K562 (cell line): ENCODE results near the gene ORM1. TPM values are rescaled to one million over a fixed set of nuclear protein-coding genes. Genes with fewer than 3 reads are reported as not detected.

ENCODE experiments used
- ATAC-seq: fragments of 200-7000 bp; cut with Tn5 transposase; 3 replicates; pipeline ENCODE4 v1.9.1; 2020; ENCODE audit warnings: moderate library complexity
- BruUV-seq: library from RNA; stranded (reverse); fragments of 400-500 nt; replicated peaks from 2 replicates; lab custom pipeline; 2021; lab: Mats Ljungman, UMichigan
- CTCF ChIA-PET: fragments of 300-600 bp; formaldehyde crosslinking; extraction: SDS; loops from one replicate; lab custom pipeline; 2021; ENCODE audit warnings: low intra/inter-chr PET ratio; lab: Yijun Ruan, JAX
- POLR2A ChIA-PET: fragments of 300-600, 350-650 bp; sonication (Branson Sonifier 250); formaldehyde crosslinking; extraction: SDS; loops from one replicate; lab custom pipeline; 2021; ENCODE audit warnings: antibody characterized with exemption, inconsistent platforms; lab: Yijun Ruan, JAX
- DNase-seq, 4 experiments: peaks; one replicate each; pipeline versions ENCODE4 v3.0.0 to v3.0.0-alpha.2; 2011 to 2018; ENCODE audit warnings: low spot score in 3 of 4, mixed read lengths in 3 of 4; ENCODE audit errors: extremely low read depth in 1 of 4
- FAIRE-seq: peaks from 2 replicates; lab custom pipeline; 2011; peaks lifted over from hg19 to GRCh38; lab: Jason Lieb, UNC
- H2AFZ ChIP-seq: 2 replicates; pipeline ENCODE4 v1.6.0; 2011; ENCODE audit warnings: low read depth, low read length, control low read depth, inconsistent platforms
- H3K27ac ChIP-seq: fragments of 200-600 bp; 3 replicates; pipeline ENCODE4 v1.8.0; 2011; ENCODE audit warnings: low read depth, mild to moderate bottlenecking, control low read depth, inconsistent platforms, low read length, moderate library complexity, mixed read lengths; ENCODE audit errors: extremely low read depth
- H3K27me3 ChIP-seq, 2 experiments: fragments of 300-600 bp in 1 of 2; 2 replicates in 1 of 2; 3 replicates in 1 of 2; pipeline versions ENCODE4 v1.6.0 to v1.8.0; 2011; ENCODE audit warnings: inconsistent platforms in 2 of 2, low read length in 2 of 2, mild to moderate bottlenecking in 1 of 2, mixed read lengths in 1 of 2, moderate library complexity in 1 of 2; ENCODE audit not compliant: control insufficient read depth in 2 of 2, insufficient read depth in 2 of 2
- H3K36me3 ChIP-seq: fragments of 300-600 bp; 3 replicates; pipeline ENCODE4 v1.8.0; 2011; ENCODE audit warnings: mild to moderate bottlenecking, low read length, inconsistent platforms; ENCODE audit not compliant: control insufficient read depth, insufficient read depth
- H3K4me1 ChIP-seq, 2 experiments: fragments of 200-600 bp in 1 of 2; replicated peaks in 1 of 2; 2 replicates in 1 of 2; 3 replicates in 1 of 2; pipeline versions ENCODE4 v1.5.1 to v1.8.0; 2011; ENCODE audit warnings: inconsistent platforms in 2 of 2, low read length in 2 of 2, mild to moderate bottlenecking in 1 of 2, mixed read lengths in 1 of 2, moderate library complexity in 1 of 2; ENCODE audit not compliant: control insufficient read depth in 2 of 2, insufficient read depth in 2 of 2
- H3K4me2 ChIP-seq: 2 replicates; pipeline ENCODE4 v1.6.1; 2011; ENCODE audit warnings: low read length, control low read depth, inconsistent platforms, mixed read lengths; ENCODE audit not compliant: insufficient read depth
- H3K4me3 ChIP-seq: fragments of 200-600 bp; sonication (generic), shearing (Covaris generic); 2 replicates; pipeline ENCODE4 v1.5.1; 2016; ENCODE audit warnings: control low read depth, inconsistent platforms
- H3K79me2 ChIP-seq: fragments of 200-600 bp; 3 replicates; pipeline ENCODE4 v1.8.0; 2011; ENCODE audit warnings: low read length, inconsistent platforms; ENCODE audit not compliant: control insufficient read depth, insufficient read depth
- H3K9ac ChIP-seq, 2 experiments: 2 replicates each; pipeline versions ENCODE4 v1.6.0 to v1.6.1; 2011; ENCODE audit warnings: low read depth in 2 of 2, low read length in 2 of 2, control low read depth in 1 of 2, inconsistent platforms in 1 of 2, mild to moderate bottlenecking in 1 of 2, mixed read lengths in 1 of 2; ENCODE audit not compliant: insufficient read depth in 1 of 2
- H3K9me1 ChIP-seq: one replicate; pipeline ENCODE4 v1.6.0; 2011; ENCODE audit warnings: inconsistent platforms, mild to moderate bottlenecking, low read length, moderate library complexity; ENCODE audit not compliant: control insufficient read depth, insufficient read depth
- H3K9me3 ChIP-seq: replicated peaks from 2 replicates; pipeline ENCODE4 v1.5.1; 2011; ENCODE audit warnings: low read depth, low read length, inconsistent platforms; ENCODE audit not compliant: control insufficient read depth, insufficient read depth
- H4K20me1 ChIP-seq: replicated peaks from 2 replicates; pipeline ENCODE4 v1.6.1; 2011; ENCODE audit warnings: low read length, inconsistent platforms, mixed read lengths; ENCODE audit not compliant: control insufficient read depth, insufficient read depth
- ADNP ChIP-seq: fragments of 200-800 bp; sonication (Bioruptor generic); IDR thresholded peaks from 2 replicates; pipeline ENCODE4 v1.6.1; 2016; ENCODE audit warnings: missing genetic modification characterization, missing compliant biosample characterization
- CBFA2T2 ChIP-seq: fragments of 450-650 bp; conservative IDR thresholded peaks from 2 replicates; pipeline ENCODE4 v1.6.1; 2017; ENCODE audit warnings: mild to moderate bottlenecking
- FOXK1 ChIP-seq: sonication (generic); formaldehyde crosslinking; IDR thresholded peaks from 2 replicates; pipeline ENCODE4 v1.8.0; 2022; ENCODE audit warnings: missing genetic modification reagents, mild to moderate bottlenecking, borderline replicate concordance
- POLR2G ChIP-seq: fragments of 200-400 bp; formaldehyde crosslinking; IDR thresholded peaks from 2 replicates; pipeline ENCODE4 v1.6.1; 2017; ENCODE audit warnings: low read depth, mild to moderate bottlenecking, antibody characterized with exemption, low read length, moderate library complexity
- RBM22 ChIP-seq: fragments of 200-400 bp; formaldehyde crosslinking; IDR thresholded peaks from 2 replicates; pipeline ENCODE4 v1.6.1; 2018; ENCODE audit warnings: low read length, low read depth; ENCODE audit not compliant: poor library complexity, severe bottlenecking
- WGBS: fragments of 100-300 bp; shearing (Covaris generic); methylation state at CpG from one replicate; pipeline ENCODE4 v1.1.6; 2016; ENCODE audit warnings: low coverage, mixed read lengths; ENCODE audit not compliant: insufficient coverage; ENCODE audit errors: missing lambda C conversion rate; 5-methylcytosine and 5-hydroxymethylcytosine counted together
- in situ Hi-C: fragments of 300-500 bp; cut with MboI; formaldehyde crosslinking; loops from 4 replicates; pipeline ENCODE4 v1.15.0; 2018; ENCODE audit warnings: inconsistent platforms, mixed read lengths
- intact Hi-C: fragments of 100-400 bp; cut with micrococcal nuclease; formaldehyde crosslinking; loops from 2 replicates; pipeline ENCODE4 v1.14.2; 2022
- polyA plus RNA-seq, 8 experiments: library from polyadenylated mRNA; depleted of rRNA in 4 of 8; stranded (reverse) in 5 of 8; unstranded in 3 of 8; fragments of >200 nt; fragmentation: Nextera tagmentation in 2 of 8; fragmentation: Illumina TruSeq in 1 of 8; extraction: Ambion mirVana in 2 of 8; extraction: Trizol in 1 of 8; gene quantifications; 2 replicates each; pipeline versions ENCODE4 v1.2.1 to v1.2.3, GENCODE V29; 2011 to 2014; ENCODE audit warnings: inconsistent platforms in 1 of 8, missing spikeins in 1 of 8
- total RNA-seq, 7 experiments: library from RNA; depleted of rRNA in 6 of 7; stranded (reverse); fragments of >200 nt in 6 of 7; fragmentation: Illumina TruSeq in 2 of 7; extraction: Trizol in 2 of 7; gene quantifications; 2 replicates each; pipeline versions ENCODE4 v1.2.1 to v1.2.3, GENCODE V29; 2011 to 2021; ENCODE audit warnings: low replicate concordance in 1 of 7

The ORM1 gene
- total and polyA plus RNA-seq, 9 of the 15 experiments (the other 6 are each of a cell fraction or from before 2014, with no cell fraction given): 2.9 TPM; not detected in 8

DNA sequence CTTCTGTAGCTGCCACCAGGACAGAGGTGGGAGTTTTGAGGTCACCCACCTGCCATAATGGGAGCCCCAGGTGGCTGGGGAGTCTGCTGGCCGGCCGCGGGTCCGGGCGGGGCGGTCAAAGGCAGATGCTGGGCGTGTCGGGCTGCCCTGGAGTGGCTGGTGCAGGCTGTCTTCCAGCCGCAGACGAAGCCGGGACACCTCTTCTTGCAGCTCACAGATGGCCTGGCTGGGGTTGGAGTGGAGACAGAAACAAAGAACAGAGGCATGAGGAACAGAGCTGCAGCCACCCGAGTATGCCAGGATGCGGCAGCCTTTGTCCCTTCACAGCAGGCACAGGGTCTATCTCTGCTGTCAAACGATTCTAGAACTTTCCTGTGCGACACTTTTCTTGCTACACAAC lies 24.8 kb downstream of the ORM1 start:
- WGBS: 81% methylated on average over 15 of the region's 15 CpGs
- POLR2A ChIA-PET: interaction anchor here (0.7 to 1.3 kb wide), 2 partner anchors 11 to 197 kb away, joined by 3 to 4 read pairs; no protein-coding TSS in a partner anchor
- Histone ChIP-seq H3K9ac (no peak overlapping the region), H4K20me1 (0 out of 2 replicates have a peak, but pooled peaks cover 4% of the 10 kb centered on the region), H3K4me1 (peaks cover 13 to 14% of the 10 kb centered on the region in 2 experiments; a peak in 4 of 5 replicates), H3K27ac (no peak overlapping the region), H3K4me3 (no peak overlapping the region), H3K4me2 (no peak overlapping the region), H3K9me3 (no peaks in the 10 kb centered on the region), H3K27me3 (no peaks in the 10 kb centered on the region), H3K36me3 (peaks cover 20% of the 10 kb centered on the region; the same call in 2 of the 3 replicates), H2AFZ (no peak overlapping the region), H3K9me1 (no peaks in the 10 kb centered on the region), H3K79me2 (no peaks in the 10 kb centered on the region)
- ATAC-seq (no peak), DNase-seq (no peak), FAIRE-seq (no peak)
- BruUV-seq: no TSS peak
- in situ Hi-C loops: no loop called here
- intact Hi-C loops: no loop called here
- CTCF ChIA-PET: no interaction called here
- TF ChIP-seq RBM22: peak; percentile 24
- TF ChIP-seq CBFA2T2: no peak
- no peak for TF ChIP-seq ADNP
- TF ChIP-seq POLR2G: peak; percentile 63

DNA sequence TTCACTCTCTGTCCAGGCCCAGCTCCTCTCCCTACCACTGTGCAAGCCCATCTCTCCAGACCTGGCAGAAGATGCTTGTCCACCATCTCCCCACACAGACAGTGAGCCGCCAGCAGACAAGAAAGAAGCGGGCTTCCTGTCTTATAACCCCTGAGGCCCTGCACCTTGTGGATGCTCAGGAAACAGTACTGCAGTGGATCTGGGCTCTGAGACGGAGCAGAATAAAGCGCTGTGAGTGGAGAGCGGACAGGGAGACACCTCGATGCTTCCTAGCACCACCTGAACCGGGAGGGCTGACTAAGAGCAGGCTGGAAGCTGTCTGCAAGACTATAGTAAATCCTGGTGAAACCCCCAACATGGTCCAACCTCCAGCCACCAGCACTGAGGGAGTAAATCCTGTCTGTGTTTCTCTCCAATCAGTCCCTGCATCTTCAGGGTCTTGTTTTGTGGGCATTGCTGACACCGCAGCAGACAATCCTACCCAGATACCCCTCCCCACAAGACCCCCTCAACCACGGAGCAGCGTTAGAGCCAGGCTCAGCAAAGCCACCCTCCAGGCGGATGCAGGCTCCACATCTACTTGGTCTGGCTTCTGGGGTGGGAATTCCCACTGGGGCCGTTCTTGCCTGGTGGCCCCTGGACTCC lies 25.5 kb downstream of the ORM1 start:
- intact Hi-C loops: no loop called here
- Histone ChIP-seq H3K9me1 (no peaks in the 10 kb centered on the region), H3K27me3 (no peaks in the 10 kb centered on the region), H3K9ac (peak overlapping the region; percentile 24 to 80; a peak in 3 of 4 replicates), H3K4me2 (peak overlapping the region; percentile 20; the same call in 1 of the 2 replicates), H3K9me3 (no peaks in the 10 kb centered on the region), H3K79me2 (no peaks in the 10 kb centered on the region), H3K27ac (peak overlapping the region; percentile 30; the same call in 2 of the 3 replicates), H2AFZ (peak overlapping the region; percentile 84), H3K4me1 (peaks cover 13 to 14% of the 10 kb centered on the region in 2 experiments; a peak in 4 of 5 replicates), H4K20me1 (0 out of 2 replicates have a peak, but pooled peaks cover 4% of the 10 kb centered on the region), H3K36me3 (peaks cover 17% of the 10 kb centered on the region; the same call in 2 of the 3 replicates), H3K4me3 (no peak overlapping the region)
- no TSS peak for BruUV-seq
- ATAC-seq (no peak), FAIRE-seq (no peak), DNase-seq (no peak)
- ChIA-PET POLR2A (interaction anchor here (0.5 to 1.3 kb wide), 4 partner anchors 12 to 65 kb away, joined by 3 to 4 read pairs (median 4); no protein-coding TSS in a partner anchor), CTCF (no interaction called here)
- TF ChIP-seq POLR2G (peak; percentile 62), FOXK1 (CRISPR knock-in tag) (no peak)
- WGBS: 80% methylated on average over 11 of the region's 12 CpGs
- in situ Hi-C loops: no loop called here
